Stimulated activated CD4-positive, alpha-beta T cell treated with anti-CD3 and anti-CD28 coated beads, Interleukin-12 subunit alpha, Interleukin-12 subunit beta, amount 100 ng/mL, for 24 hours (primary cell): ENCODE results near the gene KCND3.

ENCODE experiments used
- DNase-seq, 2 experiments: peaks; one replicate each; pipeline ENCODE4 v3.0.0-alpha.2; 2020; ENCODE audit warnings: low read depth in 2 of 2

The KCND3 gene

GRCh38 chr1:111848852-111849545 lies 140.5 kb downstream of the KCND3 start:
- no peak for DNase-seq

GRCh38 chr1:111847466-111847865 lies 142.0 kb downstream of the KCND3 start:
- DNase-seq = no peak

- no peak for DNase-seq
Observed at GRCh38 chr1:111846842-111847241, 142.6 kb downstream of the KCND3 start.

GRCh38 chr1:111843177-111843576 lies 146.3 kb downstream of the KCND3 start:
- DNase-seq = no peak

GRCh38 chr1:111842411-111842810 lies 147.1 kb downstream of the KCND3 start:
- DNase-seq = no peak

GRCh38 chr1:111841746-111842145 lies 147.7 kb downstream of the KCND3 start:
- no peak for DNase-seq

GRCh38 chr1:111841189-111841588 lies 148.3 kb downstream of the KCND3 start:
- DNase-seq = no peak

GRCh38 chr1:111837393-111837792 lies 152.1 kb downstream of the KCND3 start:
- no peak for DNase-seq

- no peak for DNase-seq
Observed at GRCh38 chr1:111836111-111836510, 153.4 kb downstream of the KCND3 start.

GRCh38 chr1:111835514-111835913 lies 154.0 kb downstream of the KCND3 start:
- DNase-seq = no peak

GRCh38 chr1:111834956-111835355 lies 154.5 kb downstream of the KCND3 start:
- no peak for DNase-seq

GRCh38 chr1:111833334-111833733 lies 156.1 kb downstream of the KCND3 start:
- no peak for DNase-seq

GRCh38 chr1:111832521-111833155 lies 156.8 kb downstream of the KCND3 start:
- DNase-seq = no peak

- no peak for DNase-seq
Observed at GRCh38 chr1:111831153-111831552, 158.3 kb downstream of the KCND3 start.

GRCh38 chr1:111827946-111828345 lies 161.5 kb downstream of the KCND3 start:
- no peak for DNase-seq

- DNase-seq = no peak
Observed at GRCh38 chr1:111826278-111826677, 163.2 kb downstream of the KCND3 start.

- no peak for DNase-seq
Observed at GRCh38 chr1:111825217-111825616, 164.3 kb downstream of the KCND3 start.

- no peak for DNase-seq
Observed at GRCh38 chr1:111822138-111822537, 167.3 kb downstream of the KCND3 start.

GRCh38 chr1:111821121-111821745 lies 168.2 kb downstream of the KCND3 start:
- DNase-seq = no peak

- no peak for DNase-seq
Observed at GRCh38 chr1:111819566-111820263, 169.8 kb downstream of the KCND3 start.

GRCh38 chr1:111818546-111818945 lies 170.9 kb downstream of the KCND3 start:
- DNase-seq = no peak

GRCh38 chr1:111818081-111818480 lies 171.4 kb downstream of the KCND3 start:
- DNase-seq = no peak

GRCh38 chr1:111814642-111815041 lies 174.8 kb downstream of the KCND3 start:
- no peak for DNase-seq
